Vagina (tissue), 2 donors: ENCODE data around the gene USP7. TPM values are rescaled to one million over a fixed set of nuclear protein-coding genes. Genes with fewer than 3 reads are reported as not detected.

Experiments used
- DNase-seq, 2 donors: peaks; one replicate each; pipeline ENCODE4 v3.0.0-alpha.2; 2017; ENCODE audit errors: extremely low spot score in 2 of 2
- H3K27ac ChIP-seq: fragments of 200-600 bp; sonication (generic); one replicate; pipeline ENCODE4 v1.5.1; 2019
- H3K27me3 ChIP-seq: fragments of 200-600 bp; sonication (generic); one replicate; pipeline ENCODE4 v1.5.1; 2019
- H3K36me3 ChIP-seq, 2 donors: fragments of 200-600 bp; sonication (generic); one replicate each; pipeline ENCODE4 v1.5.1; 2017 to 2019
- H3K4me1 ChIP-seq: fragments of 200-600 bp; sonication (generic); one replicate; pipeline ENCODE4 v1.5.1; 2019
- H3K4me3 ChIP-seq, 2 donors: fragments of 200-600 bp; sonication (generic); 1 replicate in 1 of 2; 2 replicates in 1 of 2; pipeline ENCODE4 v1.5.1; 2016 to 2019
- H3K9me3 ChIP-seq: fragments of 200-600 bp; sonication (generic); one replicate; pipeline ENCODE4 v1.5.1; 2019
- CTCF ChIP-seq, 3 experiments: fragments of 450-650 bp in 2 of 3; fragments of 200-600 bp in 1 of 3; sonication (generic) in 1 of 3; IDR thresholded peaks; one replicate each; pipeline ENCODE4 v1.5.1; 2017 to 2019; ENCODE audit warnings: antibody characterized with exemption in 3 of 3, mild to moderate bottlenecking in 2 of 3, moderate library complexity in 2 of 3
- POLR2A ChIP-seq, 2 donors: fragments of 450-650 bp; IDR thresholded peaks; one replicate each; pipeline ENCODE4 v1.6.1; 2017; ENCODE audit warnings: antibody characterized with exemption in 2 of 2, mild to moderate bottlenecking in 2 of 2, moderate library complexity in 2 of 2
- POLR2AphosphoS5 ChIP-seq, 2 donors: sonication (generic); formaldehyde crosslinking; IDR thresholded peaks; one replicate each; pipeline ENCODE4 v1.9.0; 2017; ENCODE audit warnings: antibody characterized with exemption in 2 of 2, mild to moderate bottlenecking in 2 of 2, low read depth in 1 of 2; ENCODE audit not compliant: insufficient read depth in 1 of 2
- intact Hi-C: fragments of 100-400 bp; cut with DNase I; formaldehyde crosslinking; loops from one replicate; pipeline ENCODE4 v1.15.1; 2023
- total RNA-seq: library from RNA; depleted of rRNA; stranded (reverse); fragments of >200 nt; gene quantifications from one replicate; pipeline ENCODE4 v1.2.3, GENCODE V29; 2016

USP7 gene
- total RNA-seq, 1 donor from 2014 or later, result 112 TPM

GRCh38 chr16:8943966-8944759, 19.5 kb downstream of the USP7 start:
- intact Hi-C loops, result no loop called here
- no peak for DNase-seq
- TF ChIP-seq POLR2A (IDR thresholded peaks at IDR 0.05) (no peak), CTCF (IDR thresholded peaks at IDR 0.05) (no peak)
- H3K27ac ChIP-seq, result no peak overlapping the region
- no peaks in the 10 kb centered on the region for H3K36me3 ChIP-seq
- H3K4me3 ChIP-seq, result no peak overlapping the region
- H3K9me3 ChIP-seq, result no peaks in the 10 kb centered on the region
- peaks cover 85% of the 10 kb centered on the region for H3K4me1 ChIP-seq
- no peaks in the 10 kb centered on the region for H3K27me3 ChIP-seq

GRCh38 chr16:8943001-8943763, 20.5 kb downstream of the USP7 start:
- H3K4me3 ChIP-seq, result no peak overlapping the region
- no peak for TF ChIP-seq POLR2AphosphoS5 (IDR thresholded peaks at IDR 0.05; ENCODE audit: insufficient read depth in 1 of 2, low read depth in 1 of 2)
- no peak for TF ChIP-seq POLR2A (IDR thresholded peaks at IDR 0.05)
- no peak for TF ChIP-seq CTCF (IDR thresholded peaks at IDR 0.05)
- intact Hi-C loops, result no loop called here
- no peak for DNase-seq
- no peaks in the 10 kb centered on the region for H3K27me3 ChIP-seq
- H3K4me1 ChIP-seq, result peaks cover 88% of the 10 kb centered on the region
- no peaks in the 10 kb centered on the region for H3K36me3 ChIP-seq
- H3K27ac ChIP-seq, result no peak overlapping the region
- no peaks in the 10 kb centered on the region for H3K9me3 ChIP-seq

- intact Hi-C loops, result no loop called here
- DNase-seq, result no peak
- TF ChIP-seq POLR2AphosphoS5 (IDR thresholded peaks at IDR 0.05; ENCODE audit: insufficient read depth in 1 of 2, low read depth in 1 of 2) (no peak), CTCF (IDR thresholded peaks at IDR 0.05) (no peak), POLR2A (IDR thresholded peaks at IDR 0.05) (no peak)
- peaks cover 89% of the 10 kb centered on the region for H3K4me1 ChIP-seq
- H3K27me3 ChIP-seq, result no peaks in the 10 kb centered on the region
- H3K4me3 ChIP-seq, result no peak overlapping the region
- H3K9me3 ChIP-seq, result no peaks in the 10 kb centered on the region
- H3K36me3 ChIP-seq, result no peaks in the 10 kb centered on the region
- no peak overlapping the region for H3K27ac ChIP-seq
These were observed 21.9 kb downstream of the USP7 start for GRCh38 chr16:8941718-8942344.

GRCh38 chr16:8937803-8938202, 25.9 kb downstream of the USP7 start:
- Histone ChIP-seq H3K27ac (no peak overlapping the region), H3K4me1 (peaks cover 81% of the 10 kb centered on the region), H3K4me3 (no peak overlapping the region), H3K9me3 (no peaks in the 10 kb centered on the region), H3K36me3 (no peaks in the 10 kb centered on the region), H3K27me3 (no peaks in the 10 kb centered on the region)
- intact Hi-C loops, result no loop called here
- TF ChIP-seq CTCF (IDR thresholded peaks at IDR 0.05), result no peak
- TF ChIP-seq POLR2A (IDR thresholded peaks at IDR 0.05), result no peak
- no peak for TF ChIP-seq POLR2AphosphoS5 (IDR thresholded peaks at IDR 0.05; ENCODE audit: insufficient read depth in 1 of 2, low read depth in 1 of 2)
- DNase-seq, result no peak
